Muscle of back (tissue), 11 donors: Measurements from ENCODE around the gene SMARCD3. TPM values are rescaled to one million over a fixed set of nuclear protein-coding genes. Genes with fewer than 3 reads are reported as not detected.

Experiments used
- DNase-seq, 3 donors: peaks; one replicate each; pipeline versions ENCODE4 v3.0.0 to v3.0.0-alpha.2; 2013
- polyA plus RNA-seq, 10 donors: library from polyadenylated mRNA; unstranded; fragments of 120-200 nt; gene quantifications; one replicate each; pipeline ENCODE4 v1.2.1, GENCODE V29; 2013; ENCODE audit not compliant: insufficient read length in 10 of 10

SMARCD3 gene
- polyA plus RNA-seq, 10 donors = 96.8 to 165 (median 135) TPM

DNA sequence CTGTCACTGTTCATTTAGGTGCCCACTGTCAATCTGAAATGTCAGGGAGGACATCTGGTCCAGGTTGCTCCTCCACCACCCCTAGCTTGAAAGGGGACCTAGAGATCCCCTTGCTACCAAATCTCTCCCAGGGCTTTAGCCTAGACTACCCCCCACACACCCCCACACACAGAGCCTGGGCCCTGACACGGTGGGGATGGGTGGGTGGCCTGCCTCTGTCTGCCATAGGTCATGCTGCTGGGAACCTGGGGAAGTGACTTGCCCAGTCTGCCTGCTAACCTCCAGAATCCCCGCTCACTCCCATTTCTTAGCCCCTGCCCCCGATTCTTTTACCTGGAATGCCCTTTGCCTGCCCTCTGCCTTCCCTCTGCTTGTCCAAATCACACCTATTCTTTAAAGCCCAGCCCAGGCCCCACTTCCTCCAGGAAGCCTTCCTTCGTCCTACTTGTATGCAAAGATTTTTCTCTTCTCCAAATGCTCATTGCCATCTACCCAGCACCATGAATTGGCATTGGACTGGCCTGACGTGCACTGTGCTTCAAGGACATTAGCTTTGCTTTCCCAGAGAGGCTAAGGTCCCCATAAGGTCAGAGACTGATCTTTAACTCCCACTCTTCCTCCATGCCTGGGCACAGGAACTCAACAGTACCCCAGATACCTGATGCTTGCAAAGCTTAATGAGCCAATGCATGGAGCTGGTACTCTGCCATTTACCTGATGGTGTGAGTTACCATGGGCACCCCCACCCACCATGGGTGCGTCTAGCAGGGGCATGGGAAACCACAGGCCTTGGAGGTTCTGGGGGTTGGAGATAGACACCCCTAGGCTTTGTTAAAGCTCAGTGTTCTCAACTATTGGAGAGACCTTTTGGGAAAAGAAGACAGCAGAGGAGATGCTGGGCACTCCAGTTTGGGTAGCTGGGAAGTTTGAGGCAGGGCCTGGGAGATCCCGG is 2.0 kb upstream of the SMARCD3 start:
- DNase-seq = no peak

DNA sequence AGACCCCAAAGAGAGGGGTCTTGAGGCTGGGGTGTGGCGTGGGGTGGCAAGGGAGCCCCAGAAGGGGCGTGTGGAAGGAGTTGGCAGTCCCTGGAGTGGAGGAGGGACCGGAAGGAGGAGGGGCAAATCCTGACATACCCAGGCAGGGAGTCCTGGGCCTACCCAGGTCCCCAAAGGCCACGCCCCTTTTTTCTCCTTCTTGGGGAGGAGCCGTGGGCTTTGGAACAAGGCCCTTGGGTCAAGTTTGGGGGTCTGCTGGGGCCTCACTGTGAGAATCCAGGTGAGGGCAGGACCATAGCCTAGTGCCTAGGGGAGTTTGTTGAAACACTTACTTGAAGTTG is 1.2 kb upstream of the SMARCD3 start:
- DNase-seq = peak in 2 of 3 donors; percentile 67 to 76

DNA sequence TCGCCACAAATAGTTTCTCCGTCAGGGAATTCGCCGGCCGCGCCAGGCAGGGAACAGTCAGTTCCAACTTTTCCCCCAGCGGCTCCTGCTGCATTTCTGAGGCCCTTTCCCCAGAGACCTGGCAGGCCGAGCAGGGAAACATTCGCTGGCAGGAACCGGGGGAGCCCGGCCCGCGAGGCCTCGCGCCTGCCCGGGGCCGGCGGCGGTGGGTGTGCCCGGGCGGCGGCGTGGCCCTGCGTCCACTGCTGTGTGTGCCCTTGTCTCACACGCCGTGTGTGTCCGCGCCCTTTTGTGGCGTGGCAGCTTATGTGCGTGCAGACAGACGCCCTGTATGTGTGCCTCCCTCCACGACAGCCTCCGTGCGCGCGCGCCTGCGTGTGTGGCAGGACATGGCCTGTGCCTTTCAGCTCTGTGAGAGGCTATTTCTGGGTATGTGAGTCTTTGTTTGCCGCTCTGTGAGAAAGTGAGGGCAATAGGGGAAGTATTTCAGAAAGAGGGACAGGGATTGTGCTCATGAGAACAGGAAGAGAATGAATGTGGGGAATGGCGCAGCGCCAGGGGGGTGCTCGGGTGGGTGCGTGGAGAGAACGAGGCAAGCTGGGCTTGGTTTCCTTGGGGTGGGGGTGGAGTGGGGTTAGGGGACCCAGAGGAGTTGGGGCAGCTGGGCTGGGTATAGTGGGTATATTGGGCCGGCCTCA is 689 bp upstream of the SMARCD3 start:
- DNase-seq = peak in 2 of 3 donors; percentile 61 to 88

DNA sequence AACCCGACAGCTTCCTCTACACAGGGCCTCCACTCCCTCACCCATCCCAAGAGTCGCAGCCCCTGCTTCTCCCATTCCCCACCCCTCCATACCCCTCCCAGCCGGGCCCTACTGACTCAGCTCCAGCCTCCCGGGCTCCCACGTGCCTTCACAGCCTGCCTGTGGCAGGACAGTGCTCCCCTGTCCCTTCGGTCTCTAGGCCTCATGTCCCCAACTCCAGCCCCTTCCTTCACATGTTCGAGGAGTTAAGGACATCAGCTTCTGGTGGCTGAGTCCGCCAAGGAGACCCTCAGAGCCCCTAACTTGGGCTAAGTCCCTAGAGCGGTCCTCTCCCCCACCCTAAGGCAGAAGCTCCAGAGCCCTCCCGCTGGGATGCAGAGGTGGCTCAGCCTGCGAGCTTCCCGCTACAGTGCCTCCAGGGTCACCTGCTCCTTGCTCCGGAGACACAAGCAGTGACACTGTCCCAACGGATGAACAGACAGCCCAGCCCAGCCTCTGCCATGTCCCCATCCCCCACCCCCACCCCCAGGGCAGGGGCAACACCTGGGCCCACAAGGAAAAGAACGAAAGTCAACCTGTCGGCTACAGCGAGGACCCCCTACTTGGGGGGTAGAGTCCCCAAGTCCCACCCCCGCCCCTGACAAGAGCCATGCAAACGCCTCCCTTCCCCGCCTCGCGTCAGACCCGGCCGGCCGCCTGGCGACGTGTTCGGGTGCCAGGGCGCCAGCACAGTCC is 716 bp downstream of the SMARCD3 start:
- peak in 1 of 3 donors; percentile 61 for DNase-seq

DNA sequence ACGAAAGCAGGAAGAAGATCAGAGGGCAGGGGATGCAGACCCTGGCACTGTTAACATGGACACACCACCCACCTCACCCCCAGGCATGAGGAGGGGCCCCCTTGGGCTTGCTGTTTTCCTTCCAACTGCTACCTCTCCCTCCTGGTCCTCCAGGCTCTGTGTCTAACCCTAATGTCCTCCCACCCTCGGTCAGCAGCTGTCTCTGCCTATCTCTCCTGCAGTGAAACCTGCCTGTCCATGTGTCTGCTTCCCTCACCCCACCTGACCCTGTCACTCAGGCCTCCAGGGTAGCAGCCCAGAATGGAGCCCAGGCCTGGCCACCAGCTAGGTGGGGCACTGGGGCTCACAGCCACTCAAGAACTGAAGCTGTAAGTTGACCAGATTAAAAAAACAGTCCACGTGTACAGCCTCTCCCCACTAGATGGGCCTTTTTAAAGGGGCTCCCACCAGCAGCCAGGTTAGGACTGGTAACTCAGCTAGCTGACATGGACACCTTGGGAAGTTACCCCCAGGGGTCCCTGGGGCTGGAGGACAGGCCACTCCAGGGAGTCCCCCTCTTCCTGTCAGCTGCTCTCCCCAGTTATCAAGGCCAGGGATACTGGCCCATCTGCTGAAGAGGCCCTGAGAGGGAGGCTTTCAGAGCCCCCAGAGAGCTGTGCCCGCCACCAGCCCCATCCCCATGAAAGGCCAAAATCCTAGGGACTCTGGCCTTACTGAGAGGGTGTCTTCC is 1.5 kb downstream of the SMARCD3 start:
- peak; percentile 75 to 87 (median 81) for DNase-seq

DNA sequence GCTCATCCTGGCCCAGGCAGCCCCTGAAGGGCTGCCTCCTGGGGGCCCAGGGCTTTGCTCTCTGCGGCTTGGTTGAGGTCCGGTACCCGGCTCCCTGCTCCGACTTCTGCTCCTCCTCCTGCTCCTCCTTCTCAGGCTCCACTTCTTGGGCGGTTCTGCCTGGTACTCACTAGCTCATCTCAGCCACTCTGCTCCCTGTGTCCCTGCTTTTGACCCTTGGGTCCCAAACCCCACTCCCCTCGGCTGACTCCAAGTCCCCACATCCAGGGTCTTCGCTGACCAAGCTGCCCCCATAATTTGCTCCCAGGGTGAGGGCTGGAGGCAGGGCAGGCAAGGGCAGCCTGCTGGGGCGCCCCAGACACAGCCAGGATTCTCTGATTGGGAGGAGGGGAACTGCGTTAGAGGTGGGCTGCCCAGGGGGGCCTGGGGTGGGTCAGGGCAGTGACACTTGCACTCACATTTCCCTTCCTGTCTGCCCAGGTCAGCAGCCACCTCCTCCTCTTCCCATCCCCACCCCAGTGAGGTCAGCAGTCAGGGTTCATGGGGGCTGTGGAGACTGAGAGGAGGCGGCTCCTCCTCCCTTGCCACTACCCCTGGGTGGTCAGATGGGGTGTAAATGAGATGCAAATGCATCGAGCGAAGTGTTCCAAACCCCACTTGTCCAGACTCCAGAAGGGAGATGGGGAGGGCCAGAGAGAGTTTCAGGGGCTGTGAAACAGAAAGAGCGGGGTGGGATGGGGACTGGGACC is 2.2 kb downstream of the SMARCD3 start:
- peak in 1 of 3 donors; percentile 64 for DNase-seq

DNA sequence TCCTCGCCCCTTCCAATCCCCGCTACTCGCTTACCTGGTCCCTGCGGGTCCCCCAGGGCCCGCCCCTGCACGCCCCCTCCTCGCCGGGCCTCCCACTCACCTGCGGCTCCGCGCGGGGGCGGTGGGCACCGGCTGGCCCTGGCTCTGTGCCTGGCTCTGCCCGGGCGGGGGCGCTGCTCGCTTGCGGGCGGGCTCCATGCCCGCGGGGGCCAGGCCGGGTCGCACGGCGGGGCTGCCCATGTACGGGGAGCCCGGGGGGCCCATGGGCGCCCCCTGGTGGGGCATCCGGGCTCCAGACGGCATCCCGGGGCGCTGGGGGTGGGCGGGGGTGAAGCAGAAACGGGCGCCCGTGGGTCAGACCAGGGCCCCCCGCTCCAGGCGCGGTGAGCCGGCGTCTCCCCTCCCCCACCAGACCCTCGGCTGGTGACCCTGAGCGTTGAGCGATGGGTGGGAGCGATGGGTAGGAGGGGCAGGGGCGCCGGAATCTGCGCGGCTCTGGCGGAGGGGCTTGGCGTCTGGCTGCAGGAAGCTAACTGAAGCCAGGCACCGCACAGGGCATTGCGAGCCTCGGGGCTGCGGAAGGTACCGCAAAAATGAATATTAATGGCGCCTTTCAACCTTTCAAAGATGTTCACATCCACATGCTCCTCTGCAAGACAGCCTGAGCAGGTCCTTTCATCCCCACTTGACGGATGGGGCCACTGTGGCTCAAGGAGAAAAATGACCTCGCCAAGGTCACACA is 3.0 kb downstream of the SMARCD3 start:
- DNase-seq = peak in 1 of 3 donors; percentile 57

DNA sequence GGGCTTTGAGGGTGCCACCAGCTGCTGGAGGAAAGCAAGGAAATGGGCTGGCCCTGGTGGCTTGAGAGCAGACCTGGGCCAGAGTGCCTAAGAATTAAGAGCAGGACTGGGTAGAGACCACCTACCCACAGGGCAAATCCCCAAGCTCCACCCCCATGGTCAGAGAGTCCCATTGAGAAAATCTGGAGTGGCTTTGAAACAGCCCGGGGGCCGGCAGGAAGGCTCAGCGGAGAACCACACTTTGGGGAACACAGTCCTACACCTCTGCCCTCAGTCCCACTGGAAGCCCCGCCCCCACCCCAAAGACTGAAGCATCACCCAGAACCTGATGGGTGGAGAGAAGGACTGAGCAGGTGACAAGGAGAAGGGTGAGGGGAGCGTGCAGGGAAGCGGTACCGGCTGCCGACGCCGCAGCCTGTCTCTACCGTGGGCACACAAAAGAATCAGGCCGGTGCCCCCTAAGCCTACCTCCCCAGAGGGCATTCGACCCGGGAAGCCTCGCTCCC is 3.6 kb downstream of the SMARCD3 start:
- no peak for DNase-seq

DNA sequence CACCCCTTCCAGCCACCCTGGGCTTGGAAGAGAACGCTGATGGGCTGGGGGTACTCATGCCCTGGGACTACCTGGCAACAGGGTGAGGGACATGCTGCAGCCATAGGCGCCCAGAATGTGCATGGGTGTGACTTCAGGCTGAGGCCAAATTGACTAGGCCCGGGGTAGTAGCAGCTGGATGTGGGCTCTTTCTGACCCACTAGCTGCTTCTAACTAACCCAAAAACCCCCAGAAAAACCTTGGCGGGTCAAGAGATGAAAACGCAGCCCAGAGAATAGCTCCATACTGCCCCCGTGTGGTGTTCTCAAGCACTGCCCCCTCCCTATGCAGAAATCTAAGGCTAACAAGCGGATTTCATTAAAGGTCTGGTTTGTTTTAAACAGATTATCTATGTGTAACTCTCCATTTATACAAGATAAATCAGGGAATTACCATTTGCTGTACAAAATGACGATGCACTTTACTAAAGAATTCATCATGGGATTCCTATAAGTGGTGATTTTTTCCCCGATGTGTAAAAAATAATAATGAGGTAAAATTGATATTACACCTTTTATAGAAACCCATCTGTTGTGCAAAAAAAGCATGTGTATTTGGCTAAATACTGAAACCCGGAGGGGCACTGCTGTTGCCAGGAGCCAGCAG is 4.2 kb downstream of the SMARCD3 start:
- DNase-seq = peak in 2 of 3 donors; percentile 60 to 73

DNA sequence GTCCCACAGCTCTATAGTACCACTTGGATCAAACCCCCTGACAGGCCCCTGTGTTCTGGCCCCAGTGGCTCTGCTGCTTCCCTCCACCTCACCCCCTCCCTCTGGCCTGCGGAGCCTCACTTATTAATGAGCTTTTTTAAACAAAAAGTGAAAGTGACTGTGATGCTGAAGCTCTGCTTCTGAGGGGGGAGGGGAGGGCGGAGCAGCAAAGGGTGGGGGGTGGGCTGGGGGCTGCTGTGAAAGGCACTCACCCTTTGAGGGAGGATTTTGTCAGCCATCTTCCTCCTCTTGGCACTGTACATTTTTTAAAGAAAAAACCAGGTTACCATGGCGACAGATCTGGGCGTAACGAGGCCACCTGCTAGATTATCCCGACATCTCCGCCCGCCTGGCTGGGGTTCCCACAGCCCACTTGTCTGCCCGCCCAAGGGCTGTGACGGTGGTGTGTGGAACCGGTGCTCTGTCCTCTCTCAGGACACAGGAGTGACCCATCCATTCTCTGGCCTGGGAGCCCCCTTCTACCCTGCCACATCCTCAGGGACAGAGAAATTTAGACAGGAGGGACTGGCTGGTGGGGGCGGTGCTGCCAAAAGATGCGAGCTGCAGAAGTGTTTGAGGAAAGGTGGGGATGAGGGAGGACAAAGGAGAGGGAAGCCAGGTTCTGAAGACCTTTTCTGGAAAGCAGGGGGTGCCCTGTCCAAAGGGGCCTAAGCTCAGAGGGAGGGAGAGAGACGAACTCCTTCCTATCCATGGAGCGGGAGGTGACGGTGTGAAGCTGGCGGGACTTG is 4.9 kb downstream of the SMARCD3 start:
- peak in 1 of 3 donors; percentile 39 for DNase-seq

DNA sequence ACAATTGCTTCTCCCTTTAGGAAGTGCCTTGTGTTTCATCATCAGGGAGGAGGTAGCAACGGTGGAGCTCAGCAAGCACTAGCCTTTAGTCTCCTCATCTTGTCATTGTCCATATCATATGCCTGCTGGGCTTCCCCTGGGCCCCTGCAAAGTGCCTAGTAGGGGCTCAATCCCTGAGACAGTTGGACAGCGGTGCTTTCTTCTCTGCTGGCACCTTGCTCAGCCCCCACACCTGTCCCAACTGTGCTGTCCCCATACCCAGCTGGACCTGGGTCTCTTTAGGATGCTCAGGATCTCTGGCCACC is 5.5 kb downstream of the SMARCD3 start:
- no peak for DNase-seq

DNA sequence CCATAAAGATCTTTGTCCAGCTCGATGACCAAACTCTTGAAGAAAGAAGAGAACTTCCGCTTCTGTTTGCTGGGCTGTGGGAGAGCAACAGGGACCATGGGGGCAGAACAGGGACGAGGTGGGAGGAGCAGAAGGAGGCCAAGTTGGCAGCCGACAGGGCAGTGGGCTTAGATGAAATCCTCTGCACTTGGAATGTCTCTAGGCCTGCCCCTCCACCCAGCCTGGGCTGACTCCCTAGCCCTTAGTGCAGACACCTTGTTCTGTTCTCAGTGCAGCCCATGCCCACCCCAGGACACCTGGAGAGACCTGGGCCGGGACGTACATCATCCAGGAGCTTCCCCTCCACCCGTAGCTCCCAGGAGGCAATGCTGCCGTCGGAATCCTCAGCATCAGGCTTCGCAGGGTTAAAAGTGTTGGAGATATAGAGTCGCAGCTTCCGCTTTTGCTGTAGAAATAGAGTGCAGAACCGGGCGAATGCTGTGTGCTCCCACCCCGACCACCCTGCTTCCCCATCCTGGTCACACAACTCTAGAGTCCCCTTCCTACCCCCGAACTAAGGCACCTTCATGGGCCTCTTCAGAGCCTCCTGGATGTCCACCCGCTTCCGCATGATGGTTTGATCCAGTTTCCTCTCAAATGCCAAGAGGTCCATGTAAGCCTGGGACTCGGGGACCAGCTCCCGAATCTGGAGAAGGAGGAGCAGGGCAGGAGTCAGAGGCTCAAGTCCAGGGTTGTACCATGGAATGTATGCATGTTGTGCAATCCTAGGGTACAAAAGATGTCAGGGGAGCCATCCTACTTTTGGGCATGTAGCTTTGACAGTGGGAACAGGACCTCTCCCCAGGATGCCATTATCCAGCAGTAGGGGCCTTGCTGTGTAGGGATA is 6.1 kb downstream of the SMARCD3 start:
- no peak for DNase-seq

DNA sequence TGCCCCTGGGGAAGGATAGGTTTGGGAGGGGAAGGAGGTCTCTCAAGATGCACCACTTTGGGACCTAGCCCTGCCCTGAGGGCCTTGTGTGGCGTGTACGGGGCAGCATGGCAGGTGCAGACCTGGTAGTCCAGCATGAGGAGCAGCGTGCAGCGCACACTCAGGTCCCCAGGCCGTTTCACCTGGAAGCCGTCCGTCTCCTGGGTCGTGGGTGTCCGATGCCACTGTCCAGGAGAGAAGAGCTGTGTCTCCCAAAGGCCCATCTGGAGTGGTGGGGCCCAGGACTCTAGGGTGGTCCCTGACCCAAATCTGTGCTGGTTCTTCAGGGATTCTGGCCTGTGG is 6.8 kb downstream of the SMARCD3 start:
- DNase-seq = no peak

DNA sequence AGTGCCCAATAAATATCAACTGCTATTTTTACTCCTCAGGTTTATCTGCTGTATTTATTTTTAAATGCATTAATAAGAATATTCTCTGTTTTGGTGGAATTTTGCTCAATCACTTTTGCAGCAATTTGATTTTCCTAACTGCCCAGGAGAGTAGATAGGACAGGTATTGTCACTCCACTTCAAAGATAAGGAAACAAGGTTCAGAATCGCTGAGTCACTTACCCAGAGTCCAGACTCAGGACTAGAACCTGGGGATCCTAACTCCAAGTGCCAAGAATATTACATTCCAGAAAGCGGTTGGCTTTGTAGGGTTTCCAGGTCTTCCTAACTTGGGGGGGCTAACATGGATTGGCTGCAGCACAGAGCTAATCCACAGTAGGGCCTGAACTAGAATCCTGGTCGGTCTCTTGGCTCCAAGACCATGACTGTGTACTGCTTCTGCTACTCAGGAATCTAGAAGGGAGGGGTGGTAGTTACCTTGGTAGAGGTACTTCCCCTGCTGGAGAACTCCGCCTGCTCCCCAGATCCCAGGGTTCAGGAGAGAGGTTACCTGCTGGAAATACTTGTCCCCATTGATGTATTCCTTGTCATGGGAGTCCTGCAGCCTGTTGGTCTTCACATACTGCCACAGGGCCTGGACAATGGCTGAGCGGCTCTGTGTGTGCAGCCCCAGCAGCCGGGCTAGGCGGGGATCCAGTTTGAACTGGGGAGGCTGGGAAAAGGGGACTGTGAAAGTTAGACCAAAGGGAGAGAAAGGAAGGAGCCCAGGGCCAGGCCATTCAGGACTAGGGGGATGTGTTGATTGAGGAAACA is 7.3 kb downstream of the SMARCD3 start:
- DNase-seq = no peak

DNA sequence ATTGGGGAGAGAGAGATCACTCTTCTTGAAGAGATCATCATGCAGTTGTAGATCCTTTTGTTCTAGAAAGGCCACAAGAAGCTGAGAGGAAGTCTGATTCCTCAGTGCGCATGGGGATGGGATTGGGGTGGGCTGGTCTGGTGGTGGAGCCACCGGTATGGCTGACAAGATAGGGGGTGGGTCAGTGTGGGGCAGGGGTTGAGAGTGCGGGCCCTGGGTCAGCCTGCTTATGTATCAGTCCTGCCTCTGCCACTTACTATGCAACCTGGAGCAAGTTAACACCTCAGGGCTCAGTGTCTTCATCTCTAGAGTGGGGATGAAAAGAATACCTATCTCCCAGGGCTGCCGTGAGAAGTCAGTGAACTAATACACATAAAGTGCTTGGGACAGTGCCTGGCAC is 8.0 kb downstream of the SMARCD3 start:
- no peak for DNase-seq

DNA sequence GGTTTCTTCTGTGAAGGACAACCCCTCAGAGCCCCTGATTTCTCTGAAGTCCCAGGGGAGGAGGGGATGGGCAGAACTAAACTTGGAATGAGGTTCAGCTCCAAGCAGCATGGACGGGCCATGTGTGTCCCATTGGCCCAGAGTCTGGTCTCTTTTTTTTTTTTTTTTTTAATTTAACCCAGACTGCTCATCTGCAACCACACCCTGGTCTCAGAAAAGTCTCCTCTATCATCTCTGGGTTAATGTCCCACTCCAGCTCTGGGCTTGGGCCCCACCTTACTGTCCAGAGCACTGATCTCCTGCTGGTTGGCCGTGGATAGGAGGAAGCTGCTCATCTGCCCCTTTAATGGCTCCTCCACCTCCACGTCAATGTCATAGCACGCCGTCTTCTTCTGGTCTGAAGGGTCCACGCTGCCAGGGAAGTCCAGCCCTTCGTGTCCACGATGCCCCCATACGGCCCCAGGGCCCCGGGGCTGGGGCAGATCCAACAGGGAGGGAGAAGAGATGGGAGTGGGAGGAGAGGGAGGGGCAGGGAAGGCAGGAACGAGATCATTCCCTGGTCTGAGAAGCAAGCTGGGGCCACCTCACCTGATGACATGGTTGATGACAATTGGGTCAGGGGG is 8.5 kb downstream of the SMARCD3 start:
- no peak for DNase-seq
